ENCODE data around the gene KLF15. TPM values are rescaled to one million over a fixed set of nuclear protein-coding genes. Genes with fewer than 3 reads are reported as not detected.

Gene KLF15
- total and polyA plus RNA-seq, 2 of the 4 experiments (the other 2 are of a cell fraction) = 0.18 to 0.24 TPM

DNA sequence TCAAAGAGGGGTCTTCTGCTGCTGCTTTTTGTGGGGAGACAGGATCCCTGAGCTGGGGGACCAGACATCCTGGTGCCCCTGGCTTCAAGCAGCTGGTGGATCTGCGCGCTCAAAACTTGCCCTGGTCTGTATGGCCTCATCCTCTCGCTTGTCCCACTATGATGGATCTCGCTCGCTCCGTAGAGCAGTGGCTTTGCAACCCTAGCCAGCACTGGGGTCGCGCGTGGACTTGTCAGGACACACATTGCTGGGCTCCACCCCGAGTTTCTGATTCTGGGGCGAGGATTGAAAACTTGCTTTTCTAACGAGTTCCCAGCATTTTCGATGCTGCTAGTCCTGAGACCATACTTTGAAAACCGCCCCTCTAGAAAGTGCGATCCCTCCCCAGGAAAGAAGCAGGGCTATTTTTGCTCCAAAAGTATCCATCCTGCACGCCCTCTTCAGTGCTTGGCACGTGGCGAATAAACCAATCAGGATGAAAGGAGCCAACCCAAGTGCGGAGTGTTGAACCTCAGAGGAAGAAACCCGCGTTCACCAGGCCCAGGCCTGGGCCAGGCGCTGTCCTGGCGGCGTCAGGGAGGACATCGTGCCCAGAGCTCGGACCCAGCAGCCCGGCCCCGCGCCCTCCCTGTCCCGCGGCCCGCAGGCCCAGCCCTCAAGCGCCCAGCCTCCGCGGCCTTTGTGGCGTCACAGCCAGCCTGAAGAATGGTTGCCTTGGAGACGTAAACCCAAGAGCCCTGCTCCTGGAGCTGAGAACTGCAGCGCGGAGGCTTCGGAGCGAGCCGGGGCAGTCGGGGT lies 37.2 kb upstream of the KLF15 start, which contains the start of gene CFAP100:
TSS of gene CFAP100 (plus strand) at position 731 of the 798 bp plus-strand sequence. CDS start 1,092 bp downstream, outside the sequence.
- Histone ChIP-seq H3K9me1 (ENCODE audit: insufficient read depth, low read length) (no peaks in the 10 kb centered on the region), H2BK15ac (ENCODE audit: low read depth, low read length) (no peak within 1 kb of the TSS), H3K27me3 (ENCODE audit: control insufficient read depth, insufficient read depth, low read length) (peaks cover 49% of the 10 kb centered on the region), H2AK5ac (ENCODE audit: low read depth, low read length) (no peak within 1 kb of the TSS), H2BK20ac (ENCODE audit: low read depth, low read length) (no peak within 1 kb of the TSS), H3K4ac (ENCODE audit: low read depth, low read length) (no peak within 1 kb of the TSS), H3K9me3 (ENCODE audit: control insufficient read depth, insufficient read depth, low read length) (no peaks in the 10 kb centered on the region), H3K18ac (ENCODE audit: low read depth, low read length) (no peak within 1 kb of the TSS), H2AFZ (replicated peaks; ENCODE audit: low read length, poor library complexity) (peak within 1 kb of the TSS; percentile 68), H3K4me2 (ENCODE audit: low read depth, low read length) (no peak within 1 kb of the TSS; the same call in 1 of the 2 replicates), H2BK5ac (ENCODE audit: low read depth, low read length, poor library complexity, severe bottlenecking) (no peak within 1 kb of the TSS), H2BK120ac (ENCODE audit: low read depth, low read length) (no peak within 1 kb of the TSS), H3K27ac (ENCODE audit: insufficient read depth, low read length) (no peak within 1 kb of the TSS), H3K4me3 (ENCODE audit: insufficient read depth, low read depth, low read length) (no peak within 1 kb of the TSS), H3K79me1 (ENCODE audit: low read depth in 1 of 2, low read length in 2 of 2) (no peaks in the 10 kb centered on the region), H4K5ac (ENCODE audit: low read depth, low read length) (no peak within 1 kb of the TSS), H4K8ac (ENCODE audit: low read depth in 2 of 2, low read length in 2 of 2) (no peak within 1 kb of the TSS), H3K23ac (ENCODE audit: low read depth, low read length) (no peak within 1 kb of the TSS), H3K56ac (ENCODE audit: extremely low read depth, insufficient read depth, low read length) (no peak within 1 kb of the TSS), H4K91ac (ENCODE audit: insufficient read depth, low read depth, low read length) (no peak within 1 kb of the TSS), H3K9ac (ENCODE audit: low read depth, low read length) (no peak within 1 kb of the TSS), H2AK9ac (replicated peaks; ENCODE audit: low read depth, low read length, poor library complexity) (peak within 1 kb of the TSS; percentile 19), H3K14ac (replicated peaks; ENCODE audit: low read depth, low read length) (no peak within 1 kb of the TSS), H3K36me3 (ENCODE audit: control insufficient read depth, insufficient read depth, low read length) (no peaks in the 10 kb centered on the region), H3K4me1 (ENCODE audit: control insufficient read depth, insufficient read depth, low read length) (no peaks in the 10 kb centered on the region), H4K20me1 (ENCODE audit: insufficient read depth, low read length) (no peaks in the 10 kb centered on the region)
- ChIA-PET POLR2A (ENCODE audit: unreplicated experiment) (no interaction called here), CTCF (no interaction called here)
- in situ Hi-C loops (cut with MboI; ENCODE audit: low sequenced_read_pairs) (loop anchor here (10.0 to 25.0 kb wide), 2 partner anchors 150 to 432 kb away; partner anchors contain the start of gene ROPN1B), intact Hi-C loops (cut with micrococcal nuclease) (no loop called here), dilution Hi-C loops (cut with HindIII; ENCODE audit: low sequenced_read_pairs, unreplicated experiment) (no loop called here)
- TF ChIP-seq RCOR1 (IDR thresholded peaks at IDR 0.05; ENCODE audit: insufficient replicate concordance, low read length) = no peak
- TF ChIP-seq, protein P1, sequence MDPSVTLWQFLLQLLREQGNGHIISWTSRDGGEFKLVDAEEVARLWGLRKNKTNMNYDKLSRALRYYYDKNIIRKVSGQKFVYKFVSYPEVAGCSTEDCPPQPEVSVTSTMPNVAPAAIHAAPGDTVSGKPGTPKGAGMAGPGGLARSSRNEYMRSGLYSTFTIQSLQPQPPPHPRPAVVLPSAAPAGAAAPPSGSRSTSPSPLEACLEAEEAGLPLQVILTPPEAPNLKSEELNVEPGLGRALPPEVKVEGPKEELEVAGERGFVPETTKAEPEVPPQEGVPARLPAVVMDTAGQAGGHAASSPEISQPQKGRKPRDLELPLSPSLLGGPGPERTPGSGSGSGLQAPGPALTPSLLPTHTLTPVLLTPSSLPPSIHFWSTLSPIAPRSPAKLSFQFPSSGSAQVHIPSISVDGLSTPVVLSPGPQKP (IDR thresholded peaks at IDR 0.05; ENCODE audit: borderline replicate concordance, low read depth, low read length) = no peak
- no peak for TF ChIP-seq MAZ (IDR thresholded peaks at IDR 0.05; ENCODE audit: borderline replicate concordance, low read depth, low read length)
- TF ChIP-seq POLR2A (IDR thresholded peaks at IDR 0.05; ENCODE audit: low read depth, low read length) = no peak
- no peak for TF ChIP-seq MXI1 (IDR thresholded peaks at IDR 0.05; ENCODE audit: borderline replicate concordance, low read depth, low read length)
- TF ChIP-seq, protein P2, sequence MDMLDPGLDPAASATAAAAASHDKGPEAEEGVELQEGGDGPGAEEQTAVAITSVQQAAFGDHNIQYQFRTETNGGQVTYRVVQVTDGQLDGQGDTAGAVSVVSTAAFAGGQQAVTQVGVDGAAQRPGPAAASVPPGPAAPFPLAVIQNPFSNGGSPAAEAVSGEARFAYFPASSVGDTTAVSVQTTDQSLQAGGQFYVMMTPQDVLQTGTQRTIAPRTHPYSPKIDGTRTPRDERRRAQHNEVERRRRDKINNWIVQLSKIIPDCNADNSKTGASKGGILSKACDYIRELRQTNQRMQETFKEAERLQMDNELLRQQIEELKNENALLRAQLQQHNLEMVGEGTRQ (IDR thresholded peaks at IDR 0.05; ENCODE audit: low read depth, low read length) = no peak
- no peak for TF ChIP-seq RFX5 (IDR thresholded peaks at IDR 0.05; ENCODE audit: low read depth, low read length)
- no TSS peak for BruUV-seq (replicated peaks)
- DNase-seq (peak; percentile 15), ATAC-seq (ENCODE audit: low read depth) (peak; percentile 81)
- WGBS, 2 experiments (ENCODE audit: extremely low coverage in 2 of 2, insufficient read length in 1 of 2) = 33% methylated on average over 42 of the region's 43 CpGs; no CpG with 5 or more reads in 1 of the 2 experiments
